ENCODE data around the gene PIGQ. TPM values are rescaled to one million over a fixed set of nuclear protein-coding genes. Genes with fewer than 3 reads are reported as not detected.

PIGQ gene
- total RNA-seq, 1 experiment from 2014 or later: 72.5 TPM

DNA sequence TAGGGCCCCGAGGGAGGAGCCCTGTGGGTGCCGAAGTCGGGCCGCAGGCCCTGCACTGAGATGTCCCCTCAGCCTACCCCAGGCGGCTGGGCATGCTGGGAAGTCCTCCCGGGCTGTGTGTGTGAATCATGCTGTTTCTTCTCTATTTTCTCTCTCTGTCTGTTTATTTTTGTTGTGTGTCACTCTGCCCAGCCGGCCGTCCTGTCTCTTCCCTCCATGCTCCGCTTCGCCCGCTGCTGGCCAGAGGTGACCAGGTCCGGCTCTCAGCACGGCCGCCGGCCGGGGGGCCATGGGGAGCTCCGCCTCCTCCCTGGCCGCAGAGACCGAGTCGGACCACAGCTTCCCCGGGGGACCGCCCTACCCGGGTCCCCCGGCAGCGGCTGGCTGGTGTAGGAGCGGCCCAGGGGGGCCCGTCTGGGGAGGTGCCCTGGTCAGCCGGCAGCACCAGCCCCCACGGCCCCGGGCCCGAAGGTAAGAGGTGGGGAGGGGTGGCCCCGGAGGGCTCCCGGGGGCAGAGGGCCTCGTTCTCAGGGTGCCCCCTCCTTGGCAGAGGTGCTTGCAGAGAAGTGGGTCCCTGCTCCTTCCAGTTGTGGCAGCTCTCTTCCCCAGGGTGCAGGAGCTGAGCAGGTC lies 29.8 kb upstream of the PIGQ start:
- ChIA-PET CTCF (interaction anchor here (0.7 kb wide), 1 partner anchor 116 kb away, joined by 3 read pairs; no protein-coding TSS in a partner anchor), POLR2A (ENCODE audit: unreplicated experiment) (no interaction called here)
- H3K9me2 ChIP-seq (ENCODE audit: insufficient read depth): no peaks in the 10 kb centered on the region
- H3F3A ChIP-seq (ENCODE audit: insufficient read depth, low read depth): peaks cover 18% of the 10 kb centered on the region; the same call in 1 of the 2 replicates
- H3K4me3 ChIP-seq: no peak overlapping the region
- peaks cover 18% of the 10 kb centered on the region for H3K4me1 ChIP-seq (replicated peaks; ENCODE audit: insufficient read depth)
- intact Hi-C loops (cut with micrococcal nuclease; ENCODE audit: unreplicated experiment): no loop called here
- no peaks in the 10 kb centered on the region for H3K36me3 ChIP-seq (ENCODE audit: low read depth)
- no peaks in the 10 kb centered on the region for H3K27me3 ChIP-seq (ENCODE audit: insufficient read depth, low read depth)
- BruUV-seq (replicated peaks): no TSS peak
- H2AFZ ChIP-seq: no peak overlapping the region
- H3K79me2 ChIP-seq (ENCODE audit: low read depth): peaks cover 79% of the 10 kb centered on the region
- TF ChIP-seq, protein P1, sequence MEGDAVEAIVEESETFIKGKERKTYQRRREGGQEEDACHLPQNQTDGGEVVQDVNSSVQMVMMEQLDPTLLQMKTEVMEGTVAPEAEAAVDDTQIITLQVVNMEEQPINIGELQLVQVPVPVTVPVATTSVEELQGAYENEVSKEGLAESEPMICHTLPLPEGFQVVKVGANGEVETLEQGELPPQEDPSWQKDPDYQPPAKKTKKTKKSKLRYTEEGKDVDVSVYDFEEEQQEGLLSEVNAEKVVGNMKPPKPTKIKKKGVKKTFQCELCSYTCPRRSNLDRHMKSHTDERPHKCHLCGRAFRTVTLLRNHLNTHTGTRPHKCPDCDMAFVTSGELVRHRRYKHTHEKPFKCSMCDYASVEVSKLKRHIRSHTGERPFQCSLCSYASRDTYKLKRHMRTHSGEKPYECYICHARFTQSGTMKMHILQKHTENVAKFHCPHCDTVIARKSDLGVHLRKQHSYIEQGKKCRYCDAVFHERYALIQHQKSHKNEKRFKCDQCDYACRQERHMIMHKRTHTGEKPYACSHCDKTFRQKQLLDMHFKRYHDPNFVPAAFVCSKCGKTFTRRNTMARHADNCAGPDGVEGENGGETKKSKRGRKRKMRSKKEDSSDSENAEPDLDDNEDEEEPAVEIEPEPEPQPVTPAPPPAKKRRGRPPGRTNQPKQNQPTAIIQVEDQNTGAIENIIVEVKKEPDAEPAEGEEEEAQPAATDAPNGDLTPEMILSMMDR (conservative IDR thresholded peaks at IDR 0.05): no peak
- no peak for TF ChIP-seq EZH2 (IDR thresholded peaks at IDR 0.05; ENCODE audit: low read depth)
- DNase-seq: no peak
- H4K20me1 ChIP-seq (ENCODE audit: insufficient read depth): peaks cover 74% of the 10 kb centered on the region
- H3K4me2 ChIP-seq: no peak overlapping the region
- no peak overlapping the region for H3K27ac ChIP-seq
- H3K9me3 ChIP-seq (ENCODE audit: insufficient read depth, low read depth): no peaks in the 10 kb centered on the region

DNA sequence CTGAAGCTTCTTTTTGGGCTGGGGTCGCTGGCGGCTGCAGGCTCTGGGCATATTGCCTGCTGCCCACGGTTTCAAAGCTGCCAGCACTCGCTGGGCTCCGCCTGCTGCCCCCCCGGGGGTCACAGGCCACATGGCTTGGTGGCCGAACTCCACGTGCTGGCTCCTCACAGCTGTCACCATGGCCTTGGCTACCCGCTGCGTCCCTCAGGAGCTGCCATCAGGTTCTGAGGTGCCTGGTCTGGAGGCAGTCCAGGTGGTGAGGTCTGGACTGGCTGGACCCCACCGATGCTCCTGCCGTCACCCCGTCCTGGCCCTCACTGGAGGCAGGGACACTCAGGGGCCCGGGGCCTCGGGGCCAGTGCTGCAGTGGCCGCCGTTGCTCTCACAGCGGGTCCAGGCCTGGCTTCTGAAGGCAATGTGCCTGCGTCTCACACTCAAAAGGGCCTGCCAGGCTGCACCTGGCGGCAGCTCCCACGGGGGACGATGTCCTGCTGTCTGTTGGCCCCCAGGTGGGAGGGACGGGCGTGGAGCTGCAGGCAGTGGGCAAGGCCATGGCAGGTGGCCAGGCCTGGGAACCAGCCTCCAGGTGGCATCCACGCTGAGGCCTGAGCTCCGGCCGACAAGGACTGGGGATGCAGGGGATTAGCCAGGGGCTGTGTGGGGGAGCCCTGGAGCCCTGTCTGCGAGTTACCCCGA lies 29.0 kb upstream of the PIGQ start:
- no peak for DNase-seq
- Histone ChIP-seq H3F3A (ENCODE audit: insufficient read depth, low read depth) (peaks cover 11% of the 10 kb centered on the region; the same call in 1 of the 2 replicates), H3K27ac (no peak overlapping the region), H3K79me2 (ENCODE audit: low read depth) (peaks cover 79% of the 10 kb centered on the region), H3K4me2 (no peak overlapping the region), H2AFZ (no peak overlapping the region), H4K20me1 (ENCODE audit: insufficient read depth) (peaks cover 76% of the 10 kb centered on the region), H3K9me3 (ENCODE audit: insufficient read depth, low read depth) (no peaks in the 10 kb centered on the region), H3K4me3 (no peak overlapping the region), H3K4me1 (replicated peaks; ENCODE audit: insufficient read depth) (peaks cover 12% of the 10 kb centered on the region), H3K36me3 (ENCODE audit: low read depth) (no peaks in the 10 kb centered on the region), H3K27me3 (ENCODE audit: insufficient read depth, low read depth) (no peaks in the 10 kb centered on the region), H3K9me2 (ENCODE audit: insufficient read depth) (no peaks in the 10 kb centered on the region)
- TF ChIP-seq, protein P1 (conservative IDR thresholded peaks at IDR 0.05): no peak
- no peak for TF ChIP-seq EZH2 (IDR thresholded peaks at IDR 0.05; ENCODE audit: low read depth)
- BruUV-seq (replicated peaks): no TSS peak
- ChIA-PET POLR2A (ENCODE audit: unreplicated experiment) (no interaction called here), CTCF (no interaction called here)
- intact Hi-C loops (cut with micrococcal nuclease; ENCODE audit: unreplicated experiment): no loop called here

DNA sequence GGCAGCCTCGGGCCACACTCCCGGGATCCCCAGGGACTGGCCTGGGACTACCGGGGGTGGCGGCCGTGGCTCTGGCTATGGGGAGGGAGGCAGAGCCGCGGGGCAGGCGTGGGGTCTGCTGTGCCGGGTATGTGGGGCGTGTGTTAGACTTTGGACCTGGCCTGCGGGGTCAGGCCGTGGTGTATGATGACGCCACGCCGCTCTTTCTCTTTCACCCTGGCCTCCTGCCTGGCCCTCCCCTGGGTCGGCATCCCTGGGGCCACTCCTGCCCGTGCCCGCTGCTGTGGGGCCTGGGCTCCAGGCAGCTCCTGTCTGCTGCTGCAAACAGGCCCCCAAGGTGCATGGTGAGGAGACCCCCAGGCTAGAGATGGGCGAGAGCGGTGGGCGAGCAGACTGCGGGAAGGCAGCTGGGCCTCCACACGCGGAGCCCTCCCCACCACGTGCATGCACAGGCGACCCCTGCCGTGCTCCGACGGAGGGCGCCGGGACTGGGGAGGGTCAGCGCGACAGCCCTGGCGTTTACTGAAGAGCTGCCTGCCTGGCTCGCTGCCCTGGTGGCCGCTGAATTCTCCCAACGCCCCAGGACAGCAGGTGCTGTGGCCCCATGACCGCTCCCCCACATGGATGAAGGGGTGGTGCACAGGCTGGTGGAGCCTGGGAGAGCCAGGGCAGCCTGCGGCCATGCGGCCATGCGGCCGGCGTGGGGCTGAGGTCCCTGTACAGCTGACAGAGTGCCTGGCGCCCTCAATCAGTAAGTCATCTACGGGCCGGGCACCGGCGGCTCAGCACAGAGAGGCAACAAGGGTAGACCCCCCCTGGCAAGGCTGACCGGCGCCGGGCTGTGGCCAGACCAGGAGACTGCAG lies 26.2 kb upstream of the PIGQ start:
- ChIA-PET CTCF (no interaction called here), POLR2A (ENCODE audit: unreplicated experiment) (interaction anchor here (0.6 kb wide), 1 partner anchor 100 kb away, joined by 26 read pairs; no protein-coding TSS in a partner anchor)
- Histone ChIP-seq H3F3A (ENCODE audit: insufficient read depth, low read depth) (no peaks in the 10 kb centered on the region), H3K27me3 (ENCODE audit: insufficient read depth, low read depth) (no peaks in the 10 kb centered on the region), H3K4me2 (no peak overlapping the region), H3K9me3 (ENCODE audit: insufficient read depth, low read depth) (no peaks in the 10 kb centered on the region), H4K20me1 (ENCODE audit: insufficient read depth) (peaks cover 55% of the 10 kb centered on the region), H3K36me3 (ENCODE audit: low read depth) (no peaks in the 10 kb centered on the region), H3K79me2 (ENCODE audit: low read depth) (peaks cover 51% of the 10 kb centered on the region), H3K4me3 (no peak overlapping the region), H3K9me2 (ENCODE audit: insufficient read depth) (no peaks in the 10 kb centered on the region), H2AFZ (no peak overlapping the region), H3K4me1 (replicated peaks; ENCODE audit: insufficient read depth) (no peaks in the 10 kb centered on the region), H3K27ac (no peak overlapping the region)
- no peak for DNase-seq
- TF ChIP-seq, protein P1 (conservative IDR thresholded peaks at IDR 0.05): no peak
- TF ChIP-seq EZH2 (IDR thresholded peaks at IDR 0.05; ENCODE audit: low read depth): no peak
- BruUV-seq (replicated peaks): no TSS peak
- intact Hi-C loops (cut with micrococcal nuclease; ENCODE audit: unreplicated experiment): no loop called here

Measured in PC-9 (cell line).